ENCODE measurements around the gene ARL5A.

Gene ARL5A

GRCh38 chr2:151765760-151766410 lies 62.3 kb downstream of the ARL5A start:
- no peak for DNase-seq

GRCh38 chr2:151762694-151763093 lies 65.5 kb downstream of the ARL5A start:
- no peak for DNase-seq

- no peak for DNase-seq
Observed at GRCh38 chr2:151761687-151762086, 66.5 kb downstream of the ARL5A start.

- DNase-seq = no peak
Observed at GRCh38 chr2:151761193-151761592, 67.0 kb downstream of the ARL5A start.

- DNase-seq = no peak
Observed at GRCh38 chr2:151760139-151760650, 68.0 kb downstream of the ARL5A start.

- DNase-seq = no peak
Observed at GRCh38 chr2:151758744-151759143, 69.5 kb downstream of the ARL5A start.

- DNase-seq = no peak
Observed at GRCh38 chr2:151757861-151758260, 70.4 kb downstream of the ARL5A start.

- DNase-seq = no peak
Observed at GRCh38 chr2:151756820-151757219, 71.4 kb downstream of the ARL5A start.

- DNase-seq = no peak
Observed at GRCh38 chr2:151754253-151754897, 73.8 kb downstream of the ARL5A start.

- DNase-seq = no peak
Observed at GRCh38 chr2:151753540-151753939, 74.7 kb downstream of the ARL5A start.

Data from activated naive CD4-positive, alpha-beta T cell (primary cell).